K562 (cell line): Measurements from ENCODE around the gene SIRT2. TPM values are rescaled to one million over a fixed set of nuclear protein-coding genes. Genes with fewer than 3 reads are reported as not detected.

Experiments
- BMI1 ChIP-seq: fragments of 150-350 bp; IDR thresholded peaks from 2 replicates; pipeline ENCODE4 v1.6.1; 2014; ENCODE audit warnings: low read length
- CREBBP ChIP-seq: IDR thresholded peaks from one replicate; pipeline ENCODE4 v1.6.1; 2012; ENCODE audit warnings: low read depth, mild to moderate bottlenecking, control low read depth, inconsistent platforms, low read length
- CXXC5 ChIP-seq: fragments of 250-450 bp; sonication (Bioruptor Pico); IDR thresholded peaks from 2 replicates; pipeline ENCODE4 v1.8.0; 2022; ENCODE audit warnings: inconsistent platforms, mild to moderate bottlenecking, moderate library complexity
- DNMT1 ChIP-seq: fragments of 450-650 bp; IDR thresholded peaks from 2 replicates; pipeline ENCODE4 v1.6.1; 2016; ENCODE audit warnings: antibody characterized with exemption, mild to moderate bottlenecking
- EP400 ChIP-seq: fragments of 450-650 bp; IDR thresholded peaks from 2 replicates; pipeline ENCODE4 v1.6.1; 2017; ENCODE audit warnings: antibody characterized with exemption, mild to moderate bottlenecking, moderate library complexity
- HSF4 ChIP-seq: fragments of 250-450 bp; sonication (Bioruptor Pico); IDR thresholded peaks from 2 replicates; pipeline ENCODE4 v2.1.2; 2022; ENCODE audit warnings: mild to moderate bottlenecking, moderate library complexity, borderline replicate concordance
- MCM7 ChIP-seq, 2 experiments: fragments of 450-650 bp; IDR thresholded peaks; 2 replicates each; pipeline ENCODE4 v1.6.1; 2016 to 2018
- MECOM ChIP-seq: fragments of 250-450 bp; sonication (Bioruptor Pico); IDR thresholded peaks from 2 replicates; pipeline ENCODE4 v1.8.0; 2022; ENCODE audit warnings: inconsistent platforms
- ZBTB17 ChIP-seq: fragments of 450-650 bp; formaldehyde crosslinking; IDR thresholded peaks from 2 replicates; pipeline ENCODE4 v1.4.0; 2020; ENCODE audit warnings: mild to moderate bottlenecking
- ZNF212 ChIP-seq: fragments of 450-650 bp; formaldehyde crosslinking; IDR thresholded peaks from 2 replicates; pipeline ENCODE4 v1.4.0; 2020; ENCODE audit warnings: mild to moderate bottlenecking
- ZNF282 ChIP-seq: sonication (generic); formaldehyde crosslinking; IDR thresholded peaks from 2 replicates; pipeline ENCODE4 v1.8.1; 2023; ENCODE audit warnings: missing genetic modification reagents
- polyA plus RNA-seq, 8 experiments: library from polyadenylated mRNA; depleted of rRNA in 4 of 8; stranded (reverse) in 5 of 8; unstranded in 3 of 8; fragments of >200 nt; fragmentation: Nextera tagmentation in 2 of 8; fragmentation: Illumina TruSeq in 1 of 8; extraction: Ambion mirVana in 2 of 8; extraction: Trizol in 1 of 8; gene quantifications; 2 replicates each; pipeline versions ENCODE4 v1.2.1 to v1.2.3, GENCODE V29; 2011 to 2014; ENCODE audit warnings: inconsistent platforms in 1 of 8, missing spikeins in 1 of 8
- total RNA-seq, 7 experiments: library from RNA; depleted of rRNA in 6 of 7; stranded (reverse); fragments of >200 nt in 6 of 7; fragmentation: Illumina TruSeq in 2 of 7; extraction: Trizol in 2 of 7; gene quantifications; 2 replicates each; pipeline versions ENCODE4 v1.2.1 to v1.2.3, GENCODE V29; 2011 to 2021; ENCODE audit warnings: low replicate concordance in 1 of 7
- TF ChIP-seq, protein P1 (sequence below): fragments of 450-650 bp; IDR thresholded peaks from 2 replicates; pipeline ENCODE4 v1.6.1; 2016; ENCODE audit warnings: mild to moderate bottlenecking, moderate library complexity
- TF ChIP-seq, protein P2 (sequence below): sonication (generic); formaldehyde crosslinking; IDR thresholded peaks from 2 replicates; pipeline ENCODE4 v1.8.1; 2023; ENCODE audit warnings: mild to moderate bottlenecking, missing genetic modification reagents, moderate library complexity
- TF ChIP-seq, protein P3 (sequence below): fragments of 250-450 bp; sonication (Bioruptor Pico); IDR thresholded peaks from 2 replicates; pipeline ENCODE4 v1.8.0; 2021; ENCODE audit warnings: moderate library complexity, mild to moderate bottlenecking, inconsistent platforms

SIRT2 gene
- total and polyA plus RNA-seq, 9 of the 15 experiments (the other 6 are each of a cell fraction or from before 2014, with no cell fraction given) = 2.3 to 35.2 (median 22.9) TPM

DNA sequence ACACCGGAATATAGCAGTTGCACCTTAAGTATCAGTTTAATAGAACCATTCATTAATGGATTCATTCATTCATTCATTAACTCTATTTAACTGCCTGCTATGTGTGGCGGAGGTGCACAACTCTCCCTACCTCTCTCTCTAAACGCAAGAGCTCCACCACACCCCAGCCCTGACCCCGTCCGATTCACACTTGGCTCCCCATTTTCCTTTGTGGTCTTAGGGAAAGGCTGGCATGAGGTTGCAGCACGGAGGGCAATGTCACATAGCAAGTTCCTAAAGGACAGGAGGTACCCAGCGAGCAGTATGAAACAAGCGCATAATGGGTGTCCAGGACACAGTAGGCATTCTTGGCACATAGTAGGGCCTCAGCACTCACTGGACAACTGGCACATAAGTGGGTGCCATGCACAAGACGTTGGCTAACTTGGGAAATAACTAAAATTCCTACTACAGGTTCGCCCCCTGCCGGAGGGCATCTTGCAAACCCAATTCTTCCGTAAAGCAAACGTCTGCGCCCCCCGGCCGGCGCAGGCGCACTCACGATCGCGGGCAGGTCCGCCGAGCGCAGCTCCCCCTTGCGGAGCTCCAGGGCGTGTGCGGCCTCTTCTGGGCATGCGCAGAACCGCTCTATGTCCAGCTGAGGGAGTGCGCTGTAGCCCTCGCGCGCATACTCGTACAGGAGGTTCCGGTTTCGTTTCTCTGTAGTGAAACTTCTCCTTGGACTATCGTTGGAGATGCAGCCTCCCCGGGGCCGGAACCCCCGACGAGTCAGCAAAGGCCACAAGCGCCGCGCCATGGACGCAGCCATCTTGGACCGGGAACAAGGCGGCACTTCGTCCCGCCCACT, 30.7 kb upstream of the SIRT2 start, which contains the start of gene SARS2 (continued):
- TF ChIP-seq, protein P1, sequence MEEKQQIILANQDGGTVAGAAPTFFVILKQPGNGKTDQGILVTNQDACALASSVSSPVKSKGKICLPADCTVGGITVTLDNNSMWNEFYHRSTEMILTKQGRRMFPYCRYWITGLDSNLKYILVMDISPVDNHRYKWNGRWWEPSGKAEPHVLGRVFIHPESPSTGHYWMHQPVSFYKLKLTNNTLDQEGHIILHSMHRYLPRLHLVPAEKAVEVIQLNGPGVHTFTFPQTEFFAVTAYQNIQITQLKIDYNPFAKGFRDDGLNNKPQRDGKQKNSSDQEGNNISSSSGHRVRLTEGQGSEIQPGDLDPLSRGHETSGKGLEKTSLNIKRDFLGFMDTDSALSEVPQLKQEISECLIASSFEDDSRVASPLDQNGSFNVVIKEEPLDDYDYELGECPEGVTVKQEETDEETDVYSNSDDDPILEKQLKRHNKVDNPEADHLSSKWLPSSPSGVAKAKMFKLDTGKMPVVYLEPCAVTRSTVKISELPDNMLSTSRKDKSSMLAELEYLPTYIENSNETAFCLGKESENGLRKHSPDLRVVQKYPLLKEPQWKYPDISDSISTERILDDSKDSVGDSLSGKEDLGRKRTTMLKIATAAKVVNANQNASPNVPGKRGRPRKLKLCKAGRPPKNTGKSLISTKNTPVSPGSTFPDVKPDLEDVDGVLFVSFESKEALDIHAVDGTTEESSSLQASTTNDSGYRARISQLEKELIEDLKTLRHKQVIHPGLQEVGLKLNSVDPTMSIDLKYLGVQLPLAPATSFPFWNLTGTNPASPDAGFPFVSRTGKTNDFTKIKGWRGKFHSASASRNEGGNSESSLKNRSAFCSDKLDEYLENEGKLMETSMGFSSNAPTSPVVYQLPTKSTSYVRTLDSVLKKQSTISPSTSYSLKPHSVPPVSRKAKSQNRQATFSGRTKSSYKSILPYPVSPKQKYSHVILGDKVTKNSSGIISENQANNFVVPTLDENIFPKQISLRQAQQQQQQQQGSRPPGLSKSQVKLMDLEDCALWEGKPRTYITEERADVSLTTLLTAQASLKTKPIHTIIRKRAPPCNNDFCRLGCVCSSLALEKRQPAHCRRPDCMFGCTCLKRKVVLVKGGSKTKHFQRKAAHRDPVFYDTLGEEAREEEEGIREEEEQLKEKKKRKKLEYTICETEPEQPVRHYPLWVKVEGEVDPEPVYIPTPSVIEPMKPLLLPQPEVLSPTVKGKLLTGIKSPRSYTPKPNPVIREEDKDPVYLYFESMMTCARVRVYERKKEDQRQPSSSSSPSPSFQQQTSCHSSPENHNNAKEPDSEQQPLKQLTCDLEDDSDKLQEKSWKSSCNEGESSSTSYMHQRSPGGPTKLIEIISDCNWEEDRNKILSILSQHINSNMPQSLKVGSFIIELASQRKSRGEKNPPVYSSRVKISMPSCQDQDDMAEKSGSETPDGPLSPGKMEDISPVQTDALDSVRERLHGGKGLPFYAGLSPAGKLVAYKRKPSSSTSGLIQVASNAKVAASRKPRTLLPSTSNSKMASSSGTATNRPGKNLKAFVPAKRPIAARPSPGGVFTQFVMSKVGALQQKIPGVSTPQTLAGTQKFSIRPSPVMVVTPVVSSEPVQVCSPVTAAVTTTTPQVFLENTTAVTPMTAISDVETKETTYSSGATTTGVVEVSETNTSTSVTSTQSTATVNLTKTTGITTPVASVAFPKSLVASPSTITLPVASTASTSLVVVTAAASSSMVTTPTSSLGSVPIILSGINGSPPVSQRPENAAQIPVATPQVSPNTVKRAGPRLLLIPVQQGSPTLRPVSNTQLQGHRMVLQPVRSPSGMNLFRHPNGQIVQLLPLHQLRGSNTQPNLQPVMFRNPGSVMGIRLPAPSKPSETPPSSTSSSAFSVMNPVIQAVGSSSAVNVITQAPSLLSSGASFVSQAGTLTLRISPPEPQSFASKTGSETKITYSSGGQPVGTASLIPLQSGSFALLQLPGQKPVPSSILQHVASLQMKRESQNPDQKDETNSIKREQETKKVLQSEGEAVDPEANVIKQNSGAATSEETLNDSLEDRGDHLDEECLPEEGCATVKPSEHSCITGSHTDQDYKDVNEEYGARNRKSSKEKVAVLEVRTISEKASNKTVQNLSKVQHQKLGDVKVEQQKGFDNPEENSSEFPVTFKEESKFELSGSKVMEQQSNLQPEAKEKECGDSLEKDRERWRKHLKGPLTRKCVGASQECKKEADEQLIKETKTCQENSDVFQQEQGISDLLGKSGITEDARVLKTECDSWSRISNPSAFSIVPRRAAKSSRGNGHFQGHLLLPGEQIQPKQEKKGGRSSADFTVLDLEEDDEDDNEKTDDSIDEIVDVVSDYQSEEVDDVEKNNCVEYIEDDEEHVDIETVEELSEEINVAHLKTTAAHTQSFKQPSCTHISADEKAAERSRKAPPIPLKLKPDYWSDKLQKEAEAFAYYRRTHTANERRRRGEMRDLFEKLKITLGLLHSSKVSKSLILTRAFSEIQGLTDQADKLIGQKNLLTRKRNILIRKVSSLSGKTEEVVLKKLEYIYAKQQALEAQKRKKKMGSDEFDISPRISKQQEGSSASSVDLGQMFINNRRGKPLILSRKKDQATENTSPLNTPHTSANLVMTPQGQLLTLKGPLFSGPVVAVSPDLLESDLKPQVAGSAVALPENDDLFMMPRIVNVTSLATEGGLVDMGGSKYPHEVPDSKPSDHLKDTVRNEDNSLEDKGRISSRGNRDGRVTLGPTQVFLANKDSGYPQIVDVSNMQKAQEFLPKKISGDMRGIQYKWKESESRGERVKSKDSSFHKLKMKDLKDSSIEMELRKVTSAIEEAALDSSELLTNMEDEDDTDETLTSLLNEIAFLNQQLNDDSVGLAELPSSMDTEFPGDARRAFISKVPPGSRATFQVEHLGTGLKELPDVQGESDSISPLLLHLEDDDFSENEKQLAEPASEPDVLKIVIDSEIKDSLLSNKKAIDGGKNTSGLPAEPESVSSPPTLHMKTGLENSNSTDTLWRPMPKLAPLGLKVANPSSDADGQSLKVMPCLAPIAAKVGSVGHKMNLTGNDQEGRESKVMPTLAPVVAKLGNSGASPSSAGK = peak; percentile 23; the same call in 1 of the 2 replicates
- TF ChIP-seq CXXC5 (CRISPR knock-in tag) = peak; percentile 85
- TF ChIP-seq HSF4 = no peak
- TF ChIP-seq, protein P2, sequence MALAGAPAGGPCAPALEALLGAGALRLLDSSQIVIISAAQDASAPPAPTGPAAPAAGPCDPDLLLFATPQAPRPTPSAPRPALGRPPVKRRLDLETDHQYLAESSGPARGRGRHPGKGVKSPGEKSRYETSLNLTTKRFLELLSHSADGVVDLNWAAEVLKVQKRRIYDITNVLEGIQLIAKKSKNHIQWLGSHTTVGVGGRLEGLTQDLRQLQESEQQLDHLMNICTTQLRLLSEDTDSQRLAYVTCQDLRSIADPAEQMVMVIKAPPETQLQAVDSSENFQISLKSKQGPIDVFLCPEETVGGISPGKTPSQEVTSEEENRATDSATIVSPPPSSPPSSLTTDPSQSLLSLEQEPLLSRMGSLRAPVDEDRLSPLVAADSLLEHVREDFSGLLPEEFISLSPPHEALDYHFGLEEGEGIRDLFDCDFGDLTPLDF (CRISPR knock-in tag) = 0 out of 2 replicates have a peak, but pooled peaks have one; percentile 29
- TF ChIP-seq, protein P3, sequence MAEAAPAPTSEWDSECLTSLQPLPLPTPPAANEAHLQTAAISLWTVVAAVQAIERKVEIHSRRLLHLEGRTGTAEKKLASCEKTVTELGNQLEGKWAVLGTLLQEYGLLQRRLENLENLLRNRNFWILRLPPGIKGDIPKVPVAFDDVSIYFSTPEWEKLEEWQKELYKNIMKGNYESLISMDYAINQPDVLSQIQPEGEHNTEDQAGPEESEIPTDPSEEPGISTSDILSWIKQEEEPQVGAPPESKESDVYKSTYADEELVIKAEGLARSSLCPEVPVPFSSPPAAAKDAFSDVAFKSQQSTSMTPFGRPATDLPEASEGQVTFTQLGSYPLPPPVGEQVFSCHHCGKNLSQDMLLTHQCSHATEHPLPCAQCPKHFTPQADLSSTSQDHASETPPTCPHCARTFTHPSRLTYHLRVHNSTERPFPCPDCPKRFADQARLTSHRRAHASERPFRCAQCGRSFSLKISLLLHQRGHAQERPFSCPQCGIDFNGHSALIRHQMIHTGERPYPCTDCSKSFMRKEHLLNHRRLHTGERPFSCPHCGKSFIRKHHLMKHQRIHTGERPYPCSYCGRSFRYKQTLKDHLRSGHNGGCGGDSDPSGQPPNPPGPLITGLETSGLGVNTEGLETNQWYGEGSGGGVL (CRISPR knock-in tag) = no peak
- TF ChIP-seq MECOM (CRISPR knock-in tag) = peak; percentile 68
- TF ChIP-seq CREBBP = no peak
- TF ChIP-seq ZBTB17 (CRISPR knock-in tag) = peak; percentile 65; the same call in 1 of the 2 replicates
- TF ChIP-seq ZNF282 (CRISPR knock-in tag) = no peak
- TF ChIP-seq EP400 = peak; percentile 91
- TF ChIP-seq ZNF212 (CRISPR knock-in tag) = no peak
- TF ChIP-seq DNMT1 = no peak
- TF ChIP-seq BMI1 = no peak
- TF ChIP-seq MCM7 (IDR thresholded peaks at IDR 0.05) = no peak
